ENCODE data around the gene REC8. TPM values are rescaled to one million over a fixed set of nuclear protein-coding genes. Genes with fewer than 3 reads are reported as not detected.

The REC8 gene
- total RNA-seq, 1 experiment from 2014 or later, result 7.6 TPM

DNA sequence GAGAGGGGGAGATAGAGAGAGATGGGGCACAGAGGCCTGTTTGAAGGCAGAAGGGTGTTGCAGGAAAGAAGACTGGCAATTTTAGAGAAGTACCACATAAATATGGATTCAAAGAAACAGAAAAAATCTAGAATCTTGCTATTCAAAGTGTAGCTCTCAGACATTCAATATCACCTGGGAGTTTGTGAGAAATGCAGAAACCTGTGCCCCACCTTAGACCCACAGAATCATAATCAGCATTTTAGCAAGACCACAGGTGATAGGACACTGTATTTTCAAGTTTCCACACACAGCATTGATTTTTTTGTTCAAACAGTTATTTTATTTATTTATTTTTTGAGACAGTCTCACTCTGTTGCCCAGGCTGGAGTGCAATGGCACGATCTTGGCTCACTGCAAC is 57.0 kb downstream of the REC8 start (continued):
- TF ChIP-seq, protein P1, sequence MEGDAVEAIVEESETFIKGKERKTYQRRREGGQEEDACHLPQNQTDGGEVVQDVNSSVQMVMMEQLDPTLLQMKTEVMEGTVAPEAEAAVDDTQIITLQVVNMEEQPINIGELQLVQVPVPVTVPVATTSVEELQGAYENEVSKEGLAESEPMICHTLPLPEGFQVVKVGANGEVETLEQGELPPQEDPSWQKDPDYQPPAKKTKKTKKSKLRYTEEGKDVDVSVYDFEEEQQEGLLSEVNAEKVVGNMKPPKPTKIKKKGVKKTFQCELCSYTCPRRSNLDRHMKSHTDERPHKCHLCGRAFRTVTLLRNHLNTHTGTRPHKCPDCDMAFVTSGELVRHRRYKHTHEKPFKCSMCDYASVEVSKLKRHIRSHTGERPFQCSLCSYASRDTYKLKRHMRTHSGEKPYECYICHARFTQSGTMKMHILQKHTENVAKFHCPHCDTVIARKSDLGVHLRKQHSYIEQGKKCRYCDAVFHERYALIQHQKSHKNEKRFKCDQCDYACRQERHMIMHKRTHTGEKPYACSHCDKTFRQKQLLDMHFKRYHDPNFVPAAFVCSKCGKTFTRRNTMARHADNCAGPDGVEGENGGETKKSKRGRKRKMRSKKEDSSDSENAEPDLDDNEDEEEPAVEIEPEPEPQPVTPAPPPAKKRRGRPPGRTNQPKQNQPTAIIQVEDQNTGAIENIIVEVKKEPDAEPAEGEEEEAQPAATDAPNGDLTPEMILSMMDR (IDR thresholded peaks at IDR 0.05 in 2 of 3, conservative IDR thresholded peaks at IDR 0.05 in 1 of 3; ENCODE audit: borderline replicate concordance in 1 of 3, insufficient read depth in 1 of 3, low read depth in 2 of 3, low read length in 2 of 3), result no peak
- TF ChIP-seq FOSL1 (IDR thresholded peaks at IDR 0.05; ENCODE audit: low read depth), result no peak
- TF ChIP-seq ZFX (IDR thresholded peaks at IDR 0.05), result no peak
- no peak for TF ChIP-seq POLR2AphosphoS5 (IDR thresholded peaks at IDR 0.05; ENCODE audit: low read depth, low read length)

Small RNA genes lying within 50 kb of the gene (microRNA-seq; reads per million reads assigned to microRNA genes)
- gene MIR7703 (ENCODE audit: borderline number of aligned reads), result not detected

Other genes with a start within 250 kb of the REC8 start
- gene DHRS4, start 218.3 kb upstream of the REC8 start, total RNA-seq (2021; ENCODE audit: unreplicated experiment), result 21.8 TPM
- gene DHRS4L2, start 183.2 kb upstream of the REC8 start, total RNA-seq (2021; ENCODE audit: unreplicated experiment), result 18.6 TPM
- gene CARMIL3, start 120.1 kb upstream of the REC8 start, total RNA-seq (2021; ENCODE audit: unreplicated experiment), result 0.71 TPM
- gene CPNE6, start 100.5 kb upstream of the REC8 start, total RNA-seq (2021; ENCODE audit: unreplicated experiment), result not detected
- 94.1 TPM for gene PCK2, start 77.8 kb upstream of the REC8 start, total RNA-seq (2021; ENCODE audit: unreplicated experiment)
- gene DCAF11, start 57.3 kb upstream of the REC8 start, total RNA-seq (2021; ENCODE audit: unreplicated experiment), result 47.5 TPM
- gene NRL, start 57.1 kb upstream of the REC8 start, total RNA-seq (2021; ENCODE audit: unreplicated experiment), result 0.66 TPM
- gene FITM1, start 41.4 kb upstream of the REC8 start, total RNA-seq (2021; ENCODE audit: unreplicated experiment), result 0.81 TPM
- gene PSME1, start 35.9 kb upstream of the REC8 start, total RNA-seq (2021; ENCODE audit: unreplicated experiment), result 174 TPM
- gene EMC9, start 30.5 kb upstream of the REC8 start, total RNA-seq (2021; ENCODE audit: unreplicated experiment), result 42.0 TPM
- gene PSME2, start 25.5 kb upstream of the REC8 start, total RNA-seq (2021; ENCODE audit: unreplicated experiment), result 160 TPM
- 78.0 TPM for gene RNF31, start 24.6 kb upstream of the REC8 start, total RNA-seq (2021; ENCODE audit: unreplicated experiment)
- gene IRF9, start 10.8 kb upstream of the REC8 start, total RNA-seq (2021; ENCODE audit: unreplicated experiment), result 21.7 TPM
- 102 TPM for gene IPO4, start 16.7 kb downstream of the REC8 start, total RNA-seq (2021; ENCODE audit: unreplicated experiment)
- 35.2 TPM for gene TM9SF1, start 23.4 kb downstream of the REC8 start, total RNA-seq (2021; ENCODE audit: unreplicated experiment)
- gene TSSK4, start 33.6 kb downstream of the REC8 start, total RNA-seq (2021; ENCODE audit: unreplicated experiment), result 0.32 TPM
- gene CHMP4A, start 41.4 kb downstream of the REC8 start, total RNA-seq (2021; ENCODE audit: unreplicated experiment), result 34.6 TPM
- gene MDP1, start 44.0 kb downstream of the REC8 start, total RNA-seq (2021; ENCODE audit: unreplicated experiment), result 15.9 TPM
- 178 TPM for gene NEDD8, start 60.3 kb downstream of the REC8 start, total RNA-seq (2021; ENCODE audit: unreplicated experiment)
- gene GMPR2, start 60.8 kb downstream of the REC8 start, total RNA-seq (2021; ENCODE audit: unreplicated experiment), result 66.9 TPM
- gene TINF2, start 70.5 kb downstream of the REC8 start, total RNA-seq (2021; ENCODE audit: unreplicated experiment), result 38.4 TPM
- gene TGM1, start 91.1 kb downstream of the REC8 start, total RNA-seq (2021; ENCODE audit: unreplicated experiment), result 5.6 TPM
- gene RABGGTA, start 99.5 kb downstream of the REC8 start, total RNA-seq (2021; ENCODE audit: unreplicated experiment), result 40.8 TPM
- 34.7 TPM for gene DHRS1, start 127.7 kb downstream of the REC8 start, total RNA-seq (2021; ENCODE audit: unreplicated experiment)
- gene NOP9, start 127.8 kb downstream of the REC8 start, total RNA-seq (2021; ENCODE audit: unreplicated experiment), result 39.4 TPM
- 0.22 TPM for gene CIDEB, start 135.9 kb downstream of the REC8 start, total RNA-seq (2021; ENCODE audit: unreplicated experiment)
- 15.4 TPM for gene LTB4R2, start 138.1 kb downstream of the REC8 start, total RNA-seq (2021; ENCODE audit: unreplicated experiment)
- gene LTB4R, start 139.4 kb downstream of the REC8 start, total RNA-seq (2021; ENCODE audit: unreplicated experiment), result 14.8 TPM
- gene ADCY4, start 163.0 kb downstream of the REC8 start, total RNA-seq (2021; ENCODE audit: unreplicated experiment), result 0.86 TPM
- not detected for gene RIPK3, start 167.9 kb downstream of the REC8 start, total RNA-seq (2021; ENCODE audit: unreplicated experiment)
- gene NFATC4, start 196.1 kb downstream of the REC8 start, total RNA-seq (2021; ENCODE audit: unreplicated experiment), result 7.6 TPM
- 0.27 TPM for gene NYNRIN, start 226.9 kb downstream of the REC8 start, total RNA-seq (2021; ENCODE audit: unreplicated experiment)

Data from HCT116 (cell line).